Frontal cortex (tissue), 4 donors: ENCODE measurements around the gene RAB9B. TPM values are rescaled to one million over a fixed set of nuclear protein-coding genes. Genes with fewer than 3 reads are reported as not detected.
"Not testable (repeated sequence)": the region's sequence is repeated elsewhere in the genome, so short reads cannot be mapped to it uniquely, and the experiment has no call there.

ENCODE experiments used
- DNase-seq, 2 donors: peaks; one replicate each; pipeline ENCODE4 v3.0.0; 2012; ENCODE audit warnings: low spot score in 2 of 2
- FAIRE-seq: peaks from 2 replicates; lab custom pipeline; 2012; peaks lifted over from hg19 to GRCh38; lab: Jason Lieb, UNC
- total RNA-seq: library from RNA; depleted of rRNA; stranded (reverse); fragments of >200 nt; gene quantifications from one replicate; pipeline ENCODE4 v1.2.3, GENCODE V29; 2014
- donor health status: control.
- donor health status: control.
- donor health status: control.

Gene RAB9B
- total RNA-seq, 1 donor from 2014 or later = 48.9 TPM

- FAIRE-seq (peak; percentile 89), DNase-seq (no peak)
These were observed 14.6 kb downstream of the RAB9B start for GRCh38 chrX:103817502-103817901.

- not testable (repeated sequence) for FAIRE-seq, DNase-seq
These were observed 15.0 kb downstream of the RAB9B start for GRCh38 chrX:103817101-103817500.

- DNase-seq = no peak
- no peak for FAIRE-seq
These were observed 20.2 kb downstream of the RAB9B start for GRCh38 chrX:103811858-103812257.

- FAIRE-seq (no peak), DNase-seq (no peak)
These were observed 25.1 kb downstream of the RAB9B start for GRCh38 chrX:103806862-103807474.

GRCh38 chrX:103805860-103806259, 26.2 kb downstream of the RAB9B start:
- FAIRE-seq (no peak), DNase-seq (no peak)

- FAIRE-seq (no peak), DNase-seq (no peak)
These were observed 31.7 kb downstream of the RAB9B start for GRCh38 chrX:103800318-103800717.

GRCh38 chrX:103797691-103798090, 34.4 kb downstream of the RAB9B start:
- DNase-seq = no peak
- no peak for FAIRE-seq

- DNase-seq (no peak), FAIRE-seq (no peak)
These were observed 37.9 kb downstream of the RAB9B start for GRCh38 chrX:103794119-103794518.

- DNase-seq (no peak), FAIRE-seq (no peak)
These were observed 38.5 kb downstream of the RAB9B start for GRCh38 chrX:103793545-103793940.

GRCh38 chrX:103792916-103793544, 39.0 kb downstream of the RAB9B start:
- DNase-seq (no peak), FAIRE-seq (no peak)

- FAIRE-seq (no peak), DNase-seq (no peak)
These were observed 40.1 kb downstream of the RAB9B start for GRCh38 chrX:103791826-103792485.

GRCh38 chrX:103791228-103791627, 40.8 kb downstream of the RAB9B start:
- FAIRE-seq (no peak), DNase-seq (no peak)

GRCh38 chrX:103789004-103789403, 43.1 kb downstream of the RAB9B start:
- DNase-seq = no peak
- FAIRE-seq = no peak

GRCh38 chrX:103783971-103784370, 48.1 kb downstream of the RAB9B start:
- no peak for DNase-seq
- FAIRE-seq = no peak

GRCh38 chrX:103783196-103783595, 48.9 kb downstream of the RAB9B start:
- no peak for DNase-seq
- no peak for FAIRE-seq

GRCh38 chrX:103782640-103783039, 49.4 kb downstream of the RAB9B start:
- no peak for DNase-seq
- FAIRE-seq = no peak

GRCh38 chrX:103781706-103782105, 50.4 kb downstream of the RAB9B start:
- no peak for DNase-seq
- no peak for FAIRE-seq

- no peak for FAIRE-seq
- no peak for DNase-seq
These were observed 51.0 kb downstream of the RAB9B start for GRCh38 chrX:103781062-103781402.

GRCh38 chrX:103780336-103781061, 51.6 kb downstream of the RAB9B start:
- no peak for DNase-seq
- FAIRE-seq = no peak

GRCh38 chrX:103779141-103779789, 52.8 kb downstream of the RAB9B start:
- DNase-seq = no peak
- no peak for FAIRE-seq
